Measurements from ENCODE around the gene GSK3A.

- TF ChIP-seq ZNF70 (CRISPR knock-in tag; IDR thresholded peaks at IDR 0.05) = no peak
- TF ChIP-seq ZNF565 (CRISPR knock-in tag; conservative IDR thresholded peaks at IDR 0.05; ENCODE audit: low read depth) = no peak
- TF ChIP-seq ZFP3 (CRISPR knock-in tag; IDR thresholded peaks at IDR 0.05) = no peak
These were observed 29.5 kb downstream of the GSK3A start for GRCh38 chr19:42212886-42213285.
